Measurements from ENCODE around the gene TNFSF8. TPM values are rescaled to one million over a fixed set of nuclear protein-coding genes. Genes with fewer than 3 reads are reported as not detected.

The TNFSF8 gene
- polyA plus RNA-seq, 1 donor: 0.27 TPM

GRCh38 chr9:114905170-114905940 lies 25.0 kb downstream of the TNFSF8 start:
- DNase-seq: no peak

DNA sequence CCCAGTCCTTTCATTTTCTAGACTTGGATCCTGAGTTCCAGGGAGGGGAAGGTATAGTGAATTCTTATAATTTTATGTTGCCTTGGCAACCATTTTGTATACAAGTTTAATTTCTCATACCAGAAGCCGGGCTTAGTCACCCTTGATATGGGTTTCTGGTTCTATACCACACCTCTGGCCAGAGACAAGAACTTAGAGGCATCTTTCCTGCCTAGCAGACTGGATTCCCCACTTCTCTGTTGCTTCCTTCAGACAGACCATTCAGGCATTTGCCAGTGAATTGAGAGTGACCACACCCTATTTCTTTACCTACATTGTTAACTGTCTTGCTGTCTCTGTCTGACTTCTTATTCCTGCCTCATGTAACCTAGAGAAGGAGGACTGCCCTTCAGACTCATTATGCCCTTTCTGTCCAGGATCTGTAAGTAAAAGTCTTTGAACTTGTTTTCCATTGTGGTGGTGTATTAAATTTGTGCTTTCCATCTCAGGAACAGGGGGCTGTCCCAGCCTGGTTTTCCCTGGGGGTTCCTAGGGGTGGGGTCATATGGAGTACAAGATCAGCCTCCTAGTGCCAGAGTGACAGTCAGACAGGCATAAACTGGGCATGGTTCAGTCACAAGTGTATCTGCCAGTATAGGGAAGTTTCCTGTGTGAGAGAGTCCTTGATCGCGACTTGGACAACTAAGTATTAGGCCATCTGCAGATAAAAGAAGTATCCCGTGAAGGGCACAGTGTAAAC lies 27.4 kb downstream of the TNFSF8 start:
- no peak for DNase-seq

GRCh38 chr9:114900942-114901802 lies 29.2 kb downstream of the TNFSF8 start:
- DNase-seq: no peak

- DNase-seq: no peak
These were observed 30.4 kb downstream of the TNFSF8 start for GRCh38 chr9:114899995-114900394.

DNA sequence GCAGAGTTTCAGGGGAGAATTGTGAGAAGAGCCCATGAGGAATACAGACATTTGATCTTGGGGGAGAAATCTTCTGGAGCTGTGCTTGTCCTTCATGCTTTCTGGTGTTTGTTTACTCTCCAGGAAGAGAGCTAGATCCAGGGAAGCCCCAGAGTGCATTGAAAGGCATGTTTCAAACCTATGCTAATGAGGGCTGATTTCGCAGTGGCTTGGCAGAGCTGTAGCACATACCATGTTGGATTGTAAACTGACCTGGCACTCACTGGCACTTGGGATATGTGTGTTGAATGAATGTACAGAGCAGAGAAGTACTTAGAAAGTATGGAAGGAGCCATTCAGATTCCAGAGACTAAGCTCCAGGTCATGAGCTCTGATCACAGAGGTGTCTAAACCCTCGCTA lies 30.9 kb downstream of the TNFSF8 start:
- DNase-seq: no peak

- DNase-seq: no peak
These were observed 31.6 kb downstream of the TNFSF8 start for GRCh38 chr9:114898741-114899140.

- no peak for DNase-seq
These were observed 33.2 kb downstream of the TNFSF8 start for GRCh38 chr9:114897196-114897595.

GRCh38 chr9:114896344-114896743 lies 34.0 kb downstream of the TNFSF8 start:
- no peak for DNase-seq

DNA sequence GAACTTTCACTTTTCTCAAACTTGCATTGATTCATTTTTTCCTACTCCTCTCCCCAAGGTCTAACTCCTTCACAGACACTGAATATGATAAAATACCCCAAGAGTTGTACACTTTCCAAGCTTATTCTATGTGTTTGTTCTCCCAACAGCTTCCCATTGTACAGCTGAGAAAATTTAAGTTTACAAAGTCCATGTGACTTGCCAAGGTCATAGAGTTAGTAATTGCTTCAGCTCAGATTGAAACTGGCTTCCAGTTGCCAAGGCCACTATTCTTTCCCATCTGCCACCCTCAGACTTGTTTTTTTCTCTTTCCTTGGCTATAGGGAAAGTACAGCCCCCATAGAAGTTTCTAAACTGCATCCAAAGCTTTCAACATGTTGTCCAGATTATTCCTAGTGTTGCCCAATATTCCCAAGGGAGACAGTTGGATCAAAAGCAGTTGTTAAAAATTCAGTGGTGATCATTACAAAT lies 34.8 kb downstream of the TNFSF8 start:
- DNase-seq: no peak

DNA sequence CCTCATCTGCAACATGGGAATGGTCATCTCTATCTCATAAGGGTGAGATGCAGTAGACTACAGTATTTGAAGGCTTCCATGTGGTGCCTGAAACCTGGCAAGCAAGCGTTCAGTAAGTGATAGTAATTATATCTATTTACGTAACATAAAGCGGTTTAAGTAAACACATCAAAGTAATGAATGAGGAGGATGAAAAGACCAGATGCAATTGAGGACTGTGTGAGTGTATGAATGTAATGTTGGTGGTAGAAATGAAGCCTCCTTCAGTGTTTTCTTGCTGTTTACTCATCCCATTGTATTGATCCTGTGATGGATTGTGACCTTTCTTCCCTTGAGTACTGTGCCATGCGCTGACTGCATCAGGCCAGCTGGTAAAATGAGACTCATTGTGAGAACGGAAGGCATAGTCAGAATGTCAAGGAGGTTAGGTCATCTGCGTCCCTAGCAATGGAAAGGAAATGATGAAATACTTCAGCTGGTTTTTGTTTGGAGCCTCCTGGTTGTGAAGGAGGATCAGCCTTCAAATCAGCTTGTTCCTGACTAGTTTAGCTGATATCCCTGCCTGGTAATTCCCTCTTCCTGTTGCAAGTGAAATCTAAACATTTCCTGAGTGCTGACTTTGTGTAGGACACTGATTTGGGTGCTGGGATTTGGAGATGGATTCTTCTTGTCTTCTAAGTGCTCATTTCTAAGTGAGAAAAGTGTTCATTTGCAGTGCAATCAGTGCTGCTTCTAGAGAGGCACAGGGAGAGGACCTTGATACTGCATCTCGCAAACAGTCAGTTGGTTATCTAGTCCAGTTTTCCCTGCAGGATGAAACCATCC lies 35.6 kb downstream of the TNFSF8 start:
- DNase-seq: no peak

GRCh38 chr9:114894206-114894605 lies 36.2 kb downstream of the TNFSF8 start:
- DNase-seq: no peak

GRCh38 chr9:114893221-114894010 lies 37.0 kb downstream of the TNFSF8 start:
- DNase-seq: no peak

DNA sequence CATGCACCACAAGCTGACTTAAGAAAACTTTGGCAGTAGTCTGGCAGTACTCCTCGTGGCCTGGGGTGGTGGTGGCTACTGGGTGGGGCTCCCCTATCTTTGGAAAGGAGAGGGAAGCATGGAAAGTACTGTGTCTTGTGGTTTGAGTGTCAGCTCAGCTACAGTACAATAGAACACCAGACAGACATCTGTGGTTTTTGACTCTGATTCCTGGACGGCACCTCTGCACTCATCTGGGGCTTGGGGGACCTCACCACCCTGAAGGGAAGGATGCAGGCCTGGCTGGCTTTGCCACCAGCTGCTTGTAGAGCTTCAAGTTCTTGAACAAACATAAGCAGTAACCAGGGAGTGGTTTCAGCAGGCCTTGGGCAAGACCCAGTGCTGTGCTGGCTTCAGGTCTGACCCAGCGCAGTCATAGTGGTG lies 40.6 kb downstream of the TNFSF8 start:
- no peak for DNase-seq

GRCh38 chr9:114888607-114889006 lies 41.8 kb downstream of the TNFSF8 start:
- DNase-seq: no peak

GRCh38 chr9:114887963-114888362 lies 42.4 kb downstream of the TNFSF8 start:
- no peak for DNase-seq

DNA sequence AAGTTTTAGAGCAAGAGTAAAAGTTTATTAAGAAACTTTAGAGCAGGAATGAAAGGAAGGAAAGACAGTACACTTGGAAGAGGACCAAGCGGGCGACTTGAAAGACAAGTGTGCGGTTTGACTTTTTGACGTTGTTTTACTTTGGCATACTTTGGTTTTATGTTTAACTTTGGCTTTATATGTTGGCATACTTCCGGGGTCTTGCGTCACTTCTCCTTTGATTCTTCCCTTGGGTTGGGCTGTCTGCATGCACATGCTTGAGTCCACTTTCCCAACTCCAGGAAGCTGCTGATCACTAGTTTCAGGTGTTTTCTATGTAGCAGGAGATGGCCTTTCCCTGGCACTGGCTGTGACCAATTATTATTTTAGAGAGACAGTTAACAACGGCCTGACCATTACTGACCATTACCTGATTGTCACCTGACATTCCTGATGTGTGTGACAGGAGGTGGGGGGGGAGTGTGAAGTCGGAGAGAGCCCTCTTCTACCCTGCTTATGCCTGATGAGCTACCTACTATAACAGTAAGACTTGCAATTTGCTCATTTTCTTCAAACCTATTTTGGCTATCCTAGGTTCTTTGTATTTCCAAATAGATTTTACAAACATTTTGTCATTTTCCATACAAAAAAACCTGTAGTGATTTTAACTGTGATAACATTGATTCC lies 45.5 kb downstream of the TNFSF8 start:
- DNase-seq: no peak

GRCh38 chr9:114883709-114884108 lies 46.7 kb downstream of the TNFSF8 start:
- DNase-seq: no peak

GRCh38 chr9:114880291-114880745 lies 50.1 kb downstream of the TNFSF8 start:
- no peak for DNase-seq

GRCh38 chr9:114878879-114879564 lies 51.4 kb downstream of the TNFSF8 start:
- DNase-seq: no peak

All from left kidney (tissue), 2 donors.